K562 (cell line): ENCODE measurements around the gene SPATA13. TPM values are rescaled to one million over a fixed set of nuclear protein-coding genes. Genes with fewer than 3 reads are reported as not detected.
A peak's percentile ranks its signal among the peaks of the same experiment; 100 is the strongest.
"Not testable (repeated sequence)": the region's sequence is repeated elsewhere in the genome, so short reads cannot be mapped to it uniquely, and the experiment has no call there.

Experiments
- ATAC-seq: fragments of 200-7000 bp; cut with Tn5 transposase; 3 replicates; pipeline ENCODE4 v1.9.1; 2020; ENCODE audit warnings: moderate library complexity
- BruUV-seq: library from RNA; stranded (reverse); fragments of 400-500 nt; replicated peaks from 2 replicates; lab custom pipeline; 2021; lab: Mats Ljungman, UMichigan
- CTCF ChIA-PET: fragments of 300-600 bp; formaldehyde crosslinking; extraction: SDS; loops from one replicate; lab custom pipeline; 2021; ENCODE audit warnings: low intra/inter-chr PET ratio; lab: Yijun Ruan, JAX
- POLR2A ChIA-PET: fragments of 300-600, 350-650 bp; sonication (Branson Sonifier 250); formaldehyde crosslinking; extraction: SDS; loops from one replicate; lab custom pipeline; 2021; ENCODE audit warnings: antibody characterized with exemption, inconsistent platforms; lab: Yijun Ruan, JAX
- DNase-seq, 4 experiments: peaks; one replicate each; pipeline versions ENCODE4 v3.0.0 to v3.0.0-alpha.2; 2011 to 2018; ENCODE audit warnings: low spot score in 3 of 4, mixed read lengths in 3 of 4; ENCODE audit errors: extremely low read depth in 1 of 4
- FAIRE-seq: peaks from 2 replicates; lab custom pipeline; 2011; peaks lifted over from hg19 to GRCh38; lab: Jason Lieb, UNC
- H2AFZ ChIP-seq: 2 replicates; pipeline ENCODE4 v1.6.0; 2011; ENCODE audit warnings: low read depth, low read length, control low read depth, inconsistent platforms
- H3K27ac ChIP-seq: fragments of 200-600 bp; 3 replicates; pipeline ENCODE4 v1.8.0; 2011; ENCODE audit warnings: low read depth, mild to moderate bottlenecking, control low read depth, inconsistent platforms, low read length, moderate library complexity, mixed read lengths; ENCODE audit errors: extremely low read depth
- H3K27me3 ChIP-seq, 2 experiments: fragments of 300-600 bp in 1 of 2; 2 replicates in 1 of 2; 3 replicates in 1 of 2; pipeline versions ENCODE4 v1.6.0 to v1.8.0; 2011; ENCODE audit warnings: inconsistent platforms in 2 of 2, low read length in 2 of 2, mild to moderate bottlenecking in 1 of 2, mixed read lengths in 1 of 2, moderate library complexity in 1 of 2; ENCODE audit not compliant: control insufficient read depth in 2 of 2, insufficient read depth in 2 of 2
- H3K36me3 ChIP-seq: fragments of 300-600 bp; 3 replicates; pipeline ENCODE4 v1.8.0; 2011; ENCODE audit warnings: mild to moderate bottlenecking, low read length, inconsistent platforms; ENCODE audit not compliant: control insufficient read depth, insufficient read depth
- H3K4me1 ChIP-seq, 2 experiments: fragments of 200-600 bp in 1 of 2; replicated peaks in 1 of 2; 2 replicates in 1 of 2; 3 replicates in 1 of 2; pipeline versions ENCODE4 v1.5.1 to v1.8.0; 2011; ENCODE audit warnings: inconsistent platforms in 2 of 2, low read length in 2 of 2, mild to moderate bottlenecking in 1 of 2, mixed read lengths in 1 of 2, moderate library complexity in 1 of 2; ENCODE audit not compliant: control insufficient read depth in 2 of 2, insufficient read depth in 2 of 2
- H3K4me2 ChIP-seq: 2 replicates; pipeline ENCODE4 v1.6.1; 2011; ENCODE audit warnings: low read length, control low read depth, inconsistent platforms, mixed read lengths; ENCODE audit not compliant: insufficient read depth
- H3K4me3 ChIP-seq: fragments of 200-600 bp; sonication (generic), shearing (Covaris generic); 2 replicates; pipeline ENCODE4 v1.5.1; 2016; ENCODE audit warnings: control low read depth, inconsistent platforms
- H3K79me2 ChIP-seq: fragments of 200-600 bp; 3 replicates; pipeline ENCODE4 v1.8.0; 2011; ENCODE audit warnings: low read length, inconsistent platforms; ENCODE audit not compliant: control insufficient read depth, insufficient read depth
- H3K9ac ChIP-seq, 2 experiments: 2 replicates each; pipeline versions ENCODE4 v1.6.0 to v1.6.1; 2011; ENCODE audit warnings: low read depth in 2 of 2, low read length in 2 of 2, control low read depth in 1 of 2, inconsistent platforms in 1 of 2, mild to moderate bottlenecking in 1 of 2, mixed read lengths in 1 of 2; ENCODE audit not compliant: insufficient read depth in 1 of 2
- H3K9me1 ChIP-seq: one replicate; pipeline ENCODE4 v1.6.0; 2011; ENCODE audit warnings: inconsistent platforms, mild to moderate bottlenecking, low read length, moderate library complexity; ENCODE audit not compliant: control insufficient read depth, insufficient read depth
- H3K9me3 ChIP-seq: replicated peaks from 2 replicates; pipeline ENCODE4 v1.5.1; 2011; ENCODE audit warnings: low read depth, low read length, inconsistent platforms; ENCODE audit not compliant: control insufficient read depth, insufficient read depth
- H4K20me1 ChIP-seq: replicated peaks from 2 replicates; pipeline ENCODE4 v1.6.1; 2011; ENCODE audit warnings: low read length, inconsistent platforms, mixed read lengths; ENCODE audit not compliant: control insufficient read depth, insufficient read depth
- CTCF ChIP-seq, 3 experiments: IDR thresholded peaks in 2 of 3; conservative IDR thresholded peaks in 1 of 3; 2 replicates each; pipeline ENCODE4 v1.5.1; 2011 to 2012; ENCODE audit warnings: low read length in 3 of 3, mild to moderate bottlenecking in 3 of 3, control low read depth in 2 of 3, improper control_type of control experiment in 1 of 3, inconsistent platforms in 1 of 3, low read depth in 1 of 3, mixed read lengths in 1 of 3, moderate library complexity in 1 of 3; ENCODE audit not compliant: insufficient read depth in 2 of 3
- RAD21 ChIP-seq, 2 experiments: fragments of 250-450 bp in 1 of 2; fragments of 450-650 bp in 1 of 2; sonication (Bioruptor Pico) in 1 of 2; formaldehyde crosslinking in 1 of 2; IDR thresholded peaks in 1 of 2; conservative IDR thresholded peaks in 1 of 2; 2 replicates each; pipeline versions ENCODE4 v1.4.0 to v1.8.0; 2020 to 2022; ENCODE audit warnings: mild to moderate bottlenecking in 2 of 2, moderate library complexity in 1 of 2
- WGBS: fragments of 100-300 bp; shearing (Covaris generic); methylation state at CpG from one replicate; pipeline ENCODE4 v1.1.6; 2016; ENCODE audit warnings: low coverage, mixed read lengths; ENCODE audit not compliant: insufficient coverage; ENCODE audit errors: missing lambda C conversion rate; 5-methylcytosine and 5-hydroxymethylcytosine counted together
- in situ Hi-C: fragments of 300-500 bp; cut with MboI; formaldehyde crosslinking; loops from 4 replicates; pipeline ENCODE4 v1.15.0; 2018; ENCODE audit warnings: inconsistent platforms, mixed read lengths
- intact Hi-C: fragments of 100-400 bp; cut with micrococcal nuclease; formaldehyde crosslinking; loops from 2 replicates; pipeline ENCODE4 v1.14.2; 2022
- polyA plus RNA-seq, 8 experiments: library from polyadenylated mRNA; depleted of rRNA in 4 of 8; stranded (reverse) in 5 of 8; unstranded in 3 of 8; fragments of >200 nt; fragmentation: Nextera tagmentation in 2 of 8; fragmentation: Illumina TruSeq in 1 of 8; extraction: Ambion mirVana in 2 of 8; extraction: Trizol in 1 of 8; gene quantifications; 2 replicates each; pipeline versions ENCODE4 v1.2.1 to v1.2.3, GENCODE V29; 2011 to 2014; ENCODE audit warnings: inconsistent platforms in 1 of 8, missing spikeins in 1 of 8
- total RNA-seq, 7 experiments: library from RNA; depleted of rRNA in 6 of 7; stranded (reverse); fragments of >200 nt in 6 of 7; fragmentation: Illumina TruSeq in 2 of 7; extraction: Trizol in 2 of 7; gene quantifications; 2 replicates each; pipeline versions ENCODE4 v1.2.1 to v1.2.3, GENCODE V29; 2011 to 2021; ENCODE audit warnings: low replicate concordance in 1 of 7

The SPATA13 gene
- total and polyA plus RNA-seq, 9 of the 15 experiments (the other 6 are each of a cell fraction or from before 2014, with no cell fraction given) = 0.08 to 0.99 (median 0.21) TPM; not detected in 2

- peak; percentile 77 for ATAC-seq
- H2AFZ ChIP-seq, H4K20me1 ChIP-seq, DNase-seq, H3K27me3 ChIP-seq, intact Hi-C loops, H3K4me3 ChIP-seq, H3K79me2 ChIP-seq, H3K9ac ChIP-seq, H3K4me1 ChIP-seq, H3K27ac ChIP-seq, in situ Hi-C loops, BruUV-seq, H3K9me3 ChIP-seq, H3K36me3 ChIP-seq, H3K4me2 ChIP-seq, H3K9me1 ChIP-seq, CTCF ChIA-PET: not testable (repeated sequence)
- POLR2A ChIA-PET = interaction anchor here (0.6 kb wide), 1 partner anchor 386 kb away, joined by 3 read pairs; no protein-coding TSS in a partner anchor
- FAIRE-seq = peak; percentile 54
- WGBS = no CpG with 5 or more reads among the region's 2 CpGs
- peak in 1 of 2 experiments; percentile 38; a peak in 2 of 4 replicates for TF ChIP-seq RAD21 (CRISPR knock-in tag; conservative IDR thresholded peaks at IDR 0.05 in 1 of 2, IDR thresholded peaks at IDR 0.05 in 1 of 2)
- TF ChIP-seq CTCF (IDR thresholded peaks at IDR 0.05 in 2 of 3, conservative IDR thresholded peaks at IDR 0.05 in 1 of 3; ENCODE audit: insufficient read depth in 2 of 3, low read depth in 1 of 3, low read length in 3 of 3) = peak; percentile 2 to 33 (median 29); a peak in 2 of 6 replicates
Measured at GRCh38 chr13:24322470-24322869, 161.9 kb downstream of the SPATA13 start.
